GM10266 (cell line): ENCODE measurements around the gene ZFYVE28.

ENCODE experiments used
- DNase-seq: peaks from one replicate; pipeline ENCODE4 v3.0.0; 2012; ENCODE audit errors: extremely low spot score
- TF ChIP-seq, protein P1 (sequence below): IDR thresholded peaks from 2 replicates; pipeline ENCODE4 v1.5.1; 2012; ENCODE audit warnings: mild to moderate bottlenecking, low read depth; ENCODE audit not compliant: control insufficient read depth, insufficient read depth; ENCODE audit errors: missing control alignments

Gene ZFYVE28

GRCh38 chr4:2437475-2438215, 19.2 kb upstream of the ZFYVE28 start:
- no peak for DNase-seq
- TF ChIP-seq, protein P1, sequence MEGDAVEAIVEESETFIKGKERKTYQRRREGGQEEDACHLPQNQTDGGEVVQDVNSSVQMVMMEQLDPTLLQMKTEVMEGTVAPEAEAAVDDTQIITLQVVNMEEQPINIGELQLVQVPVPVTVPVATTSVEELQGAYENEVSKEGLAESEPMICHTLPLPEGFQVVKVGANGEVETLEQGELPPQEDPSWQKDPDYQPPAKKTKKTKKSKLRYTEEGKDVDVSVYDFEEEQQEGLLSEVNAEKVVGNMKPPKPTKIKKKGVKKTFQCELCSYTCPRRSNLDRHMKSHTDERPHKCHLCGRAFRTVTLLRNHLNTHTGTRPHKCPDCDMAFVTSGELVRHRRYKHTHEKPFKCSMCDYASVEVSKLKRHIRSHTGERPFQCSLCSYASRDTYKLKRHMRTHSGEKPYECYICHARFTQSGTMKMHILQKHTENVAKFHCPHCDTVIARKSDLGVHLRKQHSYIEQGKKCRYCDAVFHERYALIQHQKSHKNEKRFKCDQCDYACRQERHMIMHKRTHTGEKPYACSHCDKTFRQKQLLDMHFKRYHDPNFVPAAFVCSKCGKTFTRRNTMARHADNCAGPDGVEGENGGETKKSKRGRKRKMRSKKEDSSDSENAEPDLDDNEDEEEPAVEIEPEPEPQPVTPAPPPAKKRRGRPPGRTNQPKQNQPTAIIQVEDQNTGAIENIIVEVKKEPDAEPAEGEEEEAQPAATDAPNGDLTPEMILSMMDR, result no peak

- TF ChIP-seq, protein P1, result no peak
- no peak for DNase-seq
Observed at GRCh38 chr4:2436761-2437474, 18.5 kb upstream of the ZFYVE28 start.

- TF ChIP-seq, protein P1, result no peak
- DNase-seq, result no peak
Observed at GRCh38 chr4:2436301-2436700, 17.9 kb upstream of the ZFYVE28 start.

DNA sequence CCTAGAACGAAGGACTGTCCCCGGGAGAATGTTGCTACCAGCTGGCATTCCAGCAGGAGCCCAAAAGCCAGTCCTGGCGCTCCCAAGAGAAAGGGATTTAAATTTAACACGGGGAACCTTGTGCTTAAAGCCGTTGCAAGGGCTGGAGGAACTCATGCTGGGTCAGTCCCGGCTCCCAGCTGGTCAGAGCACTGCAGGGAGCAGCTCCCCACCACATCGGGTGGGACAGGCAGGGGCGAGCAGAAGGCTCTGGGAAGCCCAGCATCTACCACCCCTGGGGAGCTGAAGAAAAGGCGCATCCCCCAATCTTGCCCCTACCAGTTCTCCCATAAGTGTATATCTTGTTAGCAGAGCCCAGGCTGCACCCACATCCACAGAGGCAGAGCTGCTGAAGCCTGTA, 16.0 kb upstream of the ZFYVE28 start:
- no peak for DNase-seq
- TF ChIP-seq, protein P1, result no peak

DNA sequence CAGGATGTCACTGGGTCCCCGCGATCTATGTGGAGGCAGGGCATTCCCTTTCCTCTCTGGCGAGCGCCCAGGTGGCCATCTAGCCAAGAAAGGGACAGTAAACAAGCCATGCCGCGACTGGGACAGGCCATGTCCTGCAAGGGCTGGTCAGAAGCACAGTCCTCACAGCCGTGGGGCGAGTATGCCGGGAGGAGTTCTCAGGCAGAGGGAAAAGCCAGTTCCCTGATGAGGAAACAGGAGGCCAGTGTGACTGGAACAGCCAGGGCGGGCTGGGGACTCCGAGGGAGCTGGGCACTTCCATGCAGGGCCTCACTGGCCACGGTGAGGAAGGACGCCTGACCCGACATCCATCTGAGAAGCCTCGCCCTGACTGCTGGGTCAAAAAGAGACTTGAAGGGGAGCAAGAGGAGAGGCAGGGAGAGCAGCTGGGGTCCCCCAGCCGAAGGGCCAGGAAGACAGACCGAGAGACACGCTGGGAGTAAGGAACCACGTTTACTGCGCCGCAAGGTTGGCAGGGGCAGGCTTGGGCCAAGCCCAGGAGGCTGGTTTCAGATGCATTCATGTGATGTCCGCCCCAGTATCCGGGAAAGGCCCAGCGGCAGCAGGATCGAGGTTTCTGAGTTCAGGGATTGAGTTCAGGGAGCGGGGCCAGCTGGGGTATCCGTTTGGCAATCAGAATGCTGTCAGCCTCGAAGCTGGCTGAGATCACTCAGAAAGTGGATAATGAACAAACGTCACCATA, 15.3 kb upstream of the ZFYVE28 start:
- TF ChIP-seq, protein P1, result no peak
- no peak for DNase-seq

GRCh38 chr4:2432991-2433530, 14.6 kb upstream of the ZFYVE28 start:
- TF ChIP-seq, protein P1, result no peak
- no peak for DNase-seq
